NOMO-1 treated with DMSO at 0.1 percent for 48 hours (cell line): ENCODE results near the gene TNFSF13.

Experiments used
- DNase-seq: peaks from one replicate; lab custom pipeline; 2025; ENCODE audit not compliant: unreplicated experiment; lab: John Stamatoyannopoulos, UW

The TNFSF13 gene, protein sequence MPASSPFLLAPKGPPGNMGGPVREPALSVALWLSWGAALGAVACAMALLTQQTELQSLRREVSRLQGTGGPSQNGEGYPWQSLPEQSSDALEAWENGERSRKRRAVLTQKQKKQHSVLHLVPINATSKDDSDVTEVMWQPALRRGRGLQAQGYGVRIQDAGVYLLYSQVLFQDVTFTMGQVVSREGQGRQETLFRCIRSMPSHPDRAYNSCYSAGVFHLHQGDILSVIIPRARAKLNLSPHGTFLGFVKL

DNA sequence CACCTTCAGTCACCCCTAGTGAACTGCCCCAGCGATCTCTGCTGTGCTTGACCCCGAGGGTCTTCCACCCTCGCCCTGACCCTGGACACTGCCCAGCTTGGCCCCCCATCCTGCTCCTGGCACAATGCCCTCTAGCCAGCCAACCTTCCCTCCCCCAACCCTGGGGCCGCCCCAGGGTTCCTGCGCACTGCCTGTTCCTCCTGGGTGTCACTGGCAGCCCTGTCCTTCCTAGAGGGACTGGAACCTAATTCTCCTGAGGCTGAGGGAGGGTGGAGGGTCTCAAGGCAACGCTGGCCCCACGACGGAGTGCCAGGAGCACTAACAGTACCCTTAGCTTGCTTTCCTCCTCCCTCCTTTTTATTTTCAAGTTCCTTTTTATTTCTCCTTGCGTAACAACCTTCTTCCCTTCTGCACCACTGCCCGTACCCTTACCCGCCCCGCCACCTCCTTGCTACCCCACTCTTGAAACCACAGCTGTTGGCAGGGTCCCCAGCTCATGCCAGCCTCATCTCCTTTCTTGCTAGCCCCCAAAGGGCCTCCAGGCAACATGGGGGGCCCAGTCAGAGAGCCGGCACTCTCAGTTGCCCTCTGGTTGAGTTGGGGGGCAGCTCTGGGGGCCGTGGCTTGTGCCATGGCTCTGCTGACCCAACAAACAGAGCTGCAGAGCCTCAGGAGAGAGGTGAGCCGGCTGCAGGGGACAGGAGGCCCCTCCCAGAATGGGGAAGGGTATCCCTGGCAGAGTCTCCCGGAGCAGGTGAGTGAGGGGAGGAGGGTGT lies at the start of gene TNFSF13:
TNFSF13 (plus strand) TSS at position 207 of the 776 bp plus-strand sequence; CDS start at position 497, 290 bp downstream.
- peak; percentile 87 for DNase-seq

DNA sequence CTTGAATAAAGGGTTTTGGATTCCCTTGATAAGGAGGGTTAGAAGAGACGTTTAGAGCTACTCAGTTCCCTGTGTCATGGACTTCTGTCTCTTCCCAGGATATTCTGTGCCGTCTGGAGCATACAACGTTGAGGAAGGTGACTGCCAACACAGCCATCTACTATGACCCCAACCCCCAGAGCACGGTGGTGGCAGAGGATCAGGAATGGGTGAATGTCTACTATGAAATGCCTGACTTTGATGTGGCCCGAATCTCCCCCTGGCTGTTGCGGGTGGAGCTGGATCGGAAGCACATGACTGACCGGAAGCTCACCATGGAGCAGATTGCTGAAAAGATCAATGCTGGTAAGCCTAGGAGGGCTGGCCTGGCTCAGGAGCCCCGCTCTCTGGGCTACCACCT lies 49.7 kb upstream of the TNFSF13 start:
- DNase-seq = no peak

DNA sequence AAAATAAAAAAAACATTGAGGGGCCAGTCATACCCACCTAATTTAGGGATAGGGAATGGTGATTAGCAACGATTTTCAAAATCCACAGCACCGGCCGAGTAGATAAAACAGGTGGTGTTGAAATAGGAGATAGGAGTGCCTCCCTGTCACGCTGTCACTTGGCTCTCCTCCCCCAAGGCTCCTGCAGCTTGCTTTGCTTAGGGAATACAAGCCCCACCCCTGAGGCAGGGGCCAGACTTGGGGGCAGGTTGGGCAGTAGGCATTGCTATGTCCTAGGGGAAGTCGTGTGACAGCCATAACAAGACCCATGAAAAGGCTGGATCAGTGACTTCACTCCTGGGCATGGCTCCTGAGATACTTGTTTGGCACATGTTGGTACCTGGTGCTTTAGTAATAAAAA lies 48.6 kb upstream of the TNFSF13 start:
- DNase-seq = no peak

DNA sequence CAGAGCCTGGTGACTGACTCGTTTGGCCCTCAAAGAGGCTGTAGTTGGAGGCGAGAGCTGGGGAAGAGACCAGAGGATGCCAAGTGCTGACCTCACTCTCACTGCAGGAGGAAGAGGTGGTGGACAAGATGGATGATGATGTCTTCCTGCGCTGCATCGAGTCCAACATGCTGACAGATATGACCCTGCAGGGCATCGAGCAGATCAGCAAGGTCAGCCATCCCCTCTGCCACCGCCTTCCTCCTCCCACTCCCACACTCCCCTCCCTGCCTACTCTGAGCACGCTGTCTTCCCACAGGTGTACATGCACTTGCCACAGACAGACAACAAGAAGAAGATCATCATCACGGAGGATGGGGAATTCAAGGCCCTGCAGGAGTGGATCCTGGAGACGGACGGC lies 47.4 kb upstream of the TNFSF13 start:
- no peak for DNase-seq

DNA sequence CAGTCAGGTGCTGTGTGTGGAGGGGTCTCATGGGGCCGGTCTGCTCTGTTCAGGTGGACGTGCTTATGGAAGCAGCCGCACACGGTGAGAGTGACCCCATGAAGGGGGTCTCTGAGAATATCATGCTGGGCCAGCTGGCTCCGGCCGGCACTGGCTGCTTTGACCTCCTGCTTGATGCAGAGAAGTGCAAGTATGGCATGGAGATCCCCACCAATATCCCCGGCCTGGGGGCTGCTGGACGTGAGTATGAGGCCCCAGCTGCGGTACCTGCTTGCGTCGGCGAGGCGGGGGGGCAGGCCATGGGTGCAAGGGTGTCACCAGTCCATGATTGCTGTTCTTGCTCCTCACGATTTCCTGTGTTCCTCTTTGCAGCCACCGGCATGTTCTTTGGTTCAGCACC lies 46.4 kb upstream of the TNFSF13 start:
- DNase-seq = no peak

DNA sequence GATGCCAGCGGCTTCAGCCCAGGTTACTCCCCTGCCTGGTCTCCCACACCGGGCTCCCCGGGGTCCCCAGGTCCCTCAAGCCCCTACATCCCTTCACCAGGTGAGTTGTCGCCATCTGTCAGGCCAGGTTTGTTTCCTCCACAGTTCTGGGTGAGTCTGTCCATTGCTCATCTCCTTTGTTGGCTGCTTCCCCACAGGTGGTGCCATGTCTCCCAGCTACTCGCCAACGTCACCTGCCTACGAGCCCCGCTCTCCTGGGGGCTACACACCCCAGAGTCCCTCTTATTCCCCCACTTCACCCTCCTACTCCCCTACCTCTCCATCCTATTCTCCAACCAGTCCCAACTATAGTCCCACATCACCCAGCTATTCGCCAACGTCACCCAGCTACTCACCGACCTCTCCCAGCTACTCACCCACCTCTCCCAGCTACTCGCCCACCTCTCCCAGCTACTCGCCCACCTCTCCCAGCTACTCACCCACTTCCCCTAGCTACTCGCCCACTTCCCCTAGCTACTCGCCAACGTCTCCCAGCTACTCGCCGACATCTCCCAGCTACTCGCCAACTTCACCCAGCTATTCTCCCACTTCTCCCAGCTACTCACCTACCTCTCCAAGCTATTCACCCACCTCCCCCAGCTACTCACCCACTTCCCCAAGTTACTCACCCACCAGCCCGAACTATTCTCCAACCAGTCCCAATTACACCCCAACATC lies 45.6 kb upstream of the TNFSF13 start:
- DNase-seq = no peak

DNA sequence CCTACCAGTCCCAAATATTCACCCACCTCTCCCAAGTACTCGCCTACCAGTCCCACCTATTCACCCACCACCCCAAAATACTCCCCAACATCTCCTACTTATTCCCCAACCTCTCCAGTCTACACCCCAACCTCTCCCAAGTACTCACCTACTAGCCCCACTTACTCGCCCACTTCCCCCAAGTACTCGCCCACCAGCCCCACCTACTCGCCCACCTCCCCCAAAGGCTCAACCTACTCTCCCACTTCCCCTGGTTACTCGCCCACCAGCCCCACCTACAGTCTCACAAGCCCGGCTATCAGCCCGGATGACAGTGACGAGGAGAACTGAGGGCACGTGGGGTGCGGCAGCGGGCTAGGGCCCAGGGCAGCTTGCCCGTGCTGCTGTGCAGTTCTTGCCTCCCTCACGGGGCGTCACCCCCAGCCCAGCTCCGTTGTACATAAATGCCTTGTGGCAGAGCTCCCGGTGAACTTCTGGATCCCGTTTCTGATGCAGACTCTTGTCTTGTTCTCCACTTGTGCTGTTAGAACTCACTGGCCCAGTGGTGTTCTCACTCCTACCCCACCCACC lies 44.6 kb upstream of the TNFSF13 start:
- DNase-seq = no peak

DNA sequence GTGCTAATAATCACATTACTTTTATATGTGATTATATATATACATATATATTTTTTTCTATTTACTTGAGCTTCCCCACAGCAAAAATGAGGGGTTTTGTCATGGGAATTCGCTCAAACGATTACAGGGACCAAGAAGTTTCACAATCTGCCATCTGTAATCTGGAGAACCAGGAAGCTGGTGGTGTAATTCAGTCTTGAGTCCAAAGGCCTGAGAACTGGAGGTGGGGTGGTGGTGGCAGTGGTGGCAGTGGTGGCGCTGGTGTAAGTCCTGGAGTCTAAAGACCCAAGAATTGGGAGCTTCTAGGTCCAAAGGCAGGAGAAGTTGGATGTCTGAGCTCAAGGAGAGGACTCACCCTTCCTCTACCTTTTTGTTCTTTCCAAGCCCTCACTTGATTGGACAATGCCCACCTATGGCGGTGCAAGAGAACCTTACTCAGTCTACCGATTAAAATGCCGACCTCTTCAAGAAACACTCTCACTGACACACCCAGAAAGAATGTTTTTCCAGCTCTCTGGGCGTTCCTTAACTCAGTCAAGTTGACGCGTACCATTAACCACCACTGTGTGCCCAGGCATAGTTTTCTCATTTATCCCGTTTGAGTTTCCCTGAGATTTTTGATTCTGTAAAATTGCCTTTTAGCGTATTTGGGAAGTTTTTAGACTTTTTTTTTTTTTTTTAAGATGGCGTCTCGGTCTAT lies 42.5 kb upstream of the TNFSF13 start:
- DNase-seq = no peak

DNA sequence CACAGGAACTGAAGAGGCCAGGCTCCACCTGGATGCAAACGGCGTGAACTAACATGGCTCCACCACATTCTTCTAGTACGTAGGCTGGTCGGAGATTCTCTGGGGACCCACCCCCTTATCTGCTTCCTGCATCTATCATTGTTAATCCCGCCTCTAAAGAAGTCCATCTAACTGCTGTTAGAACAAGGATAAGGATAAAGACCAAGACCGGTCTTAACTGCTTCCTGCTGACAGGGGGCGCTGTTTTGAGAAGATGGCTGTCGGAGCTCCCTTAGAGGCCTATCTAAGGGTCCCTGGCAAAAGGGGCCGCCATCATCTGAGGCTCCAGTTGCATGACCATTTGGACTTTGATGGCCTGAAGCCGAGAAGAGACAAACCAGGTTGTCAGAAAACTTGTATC lies 35.5 kb upstream of the TNFSF13 start:
- peak; percentile 40 for DNase-seq

DNA sequence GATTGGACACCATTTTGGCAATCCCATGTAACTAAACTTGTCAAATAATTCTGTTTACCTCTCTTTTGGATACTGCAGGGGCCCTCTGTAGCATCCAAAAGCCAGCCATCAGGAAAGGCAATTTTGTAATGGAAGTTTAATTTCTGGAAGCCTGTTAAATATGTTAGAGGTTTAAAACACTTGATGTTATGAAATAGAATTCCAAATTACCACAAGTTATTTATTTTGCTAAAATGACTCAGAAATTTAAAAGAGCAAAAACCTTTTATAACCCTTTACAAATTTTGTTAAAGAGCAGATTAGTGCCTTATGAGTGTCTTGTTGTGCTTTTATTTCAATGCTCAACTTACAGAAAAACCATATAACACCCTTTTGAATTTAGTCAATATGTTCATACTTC lies 29.7 kb upstream of the TNFSF13 start:
- DNase-seq = no peak

DNA sequence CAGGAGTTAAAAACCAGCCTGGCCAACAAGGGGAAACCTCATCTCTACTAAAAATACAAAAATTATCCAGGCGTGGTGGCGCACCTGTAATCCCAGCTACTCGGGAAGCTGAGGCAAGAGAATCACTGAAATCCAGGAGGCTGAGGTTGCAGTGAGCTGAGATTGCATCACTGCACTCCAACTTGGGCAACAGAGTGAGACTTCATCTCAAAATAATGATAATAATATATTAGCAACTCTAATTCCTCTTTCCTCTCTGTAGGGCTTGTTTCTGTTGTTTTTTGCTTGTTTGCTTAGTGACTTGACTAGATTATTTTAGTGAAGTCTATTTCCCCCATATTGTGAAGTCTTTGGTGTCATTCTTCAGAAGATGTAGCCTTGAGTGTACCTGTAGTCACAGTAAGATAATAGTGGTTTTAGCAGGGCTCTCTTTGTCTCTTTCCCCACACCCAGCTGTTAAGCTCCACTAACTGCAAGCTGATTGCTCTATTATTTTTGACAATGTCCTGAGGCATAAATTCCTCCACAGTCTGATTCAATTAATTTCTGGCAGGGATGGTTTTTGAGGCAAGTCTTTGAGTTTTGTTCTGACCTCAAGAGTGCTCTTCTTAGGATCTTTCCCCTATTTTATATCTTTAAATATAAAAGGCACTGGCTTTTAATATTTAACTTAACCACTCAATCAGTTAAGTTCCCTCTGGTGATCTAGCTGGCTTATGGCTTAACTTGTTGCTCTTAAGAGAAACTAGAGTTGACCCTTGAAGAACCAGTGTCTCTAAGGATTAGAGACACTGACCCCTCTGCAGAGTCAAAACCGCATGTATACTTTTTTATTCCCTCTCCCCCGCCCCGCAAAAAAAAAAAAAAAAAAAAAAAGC lies 28.3 kb upstream of the TNFSF13 start:
- no peak for DNase-seq

DNA sequence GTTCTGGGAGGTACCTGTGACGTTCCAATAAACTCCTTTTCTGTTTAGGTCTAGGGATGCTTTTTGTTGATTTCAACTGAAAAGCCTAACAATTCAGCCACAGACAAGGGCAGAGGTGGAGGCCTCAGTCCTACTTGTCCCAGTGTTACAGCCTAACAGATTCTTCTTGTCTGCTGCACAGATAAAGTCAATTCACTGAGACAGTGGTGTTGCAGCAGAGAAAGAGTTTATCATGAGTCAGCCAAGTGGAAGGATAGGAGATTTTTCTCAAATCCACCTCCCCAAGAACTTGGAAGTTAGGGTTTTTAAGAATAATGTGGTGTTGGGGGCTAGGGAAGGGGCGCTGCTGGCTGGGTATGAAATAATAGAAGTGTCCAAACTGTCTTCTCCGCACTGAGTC lies 20.5 kb upstream of the TNFSF13 start:
- DNase-seq = no peak

DNA sequence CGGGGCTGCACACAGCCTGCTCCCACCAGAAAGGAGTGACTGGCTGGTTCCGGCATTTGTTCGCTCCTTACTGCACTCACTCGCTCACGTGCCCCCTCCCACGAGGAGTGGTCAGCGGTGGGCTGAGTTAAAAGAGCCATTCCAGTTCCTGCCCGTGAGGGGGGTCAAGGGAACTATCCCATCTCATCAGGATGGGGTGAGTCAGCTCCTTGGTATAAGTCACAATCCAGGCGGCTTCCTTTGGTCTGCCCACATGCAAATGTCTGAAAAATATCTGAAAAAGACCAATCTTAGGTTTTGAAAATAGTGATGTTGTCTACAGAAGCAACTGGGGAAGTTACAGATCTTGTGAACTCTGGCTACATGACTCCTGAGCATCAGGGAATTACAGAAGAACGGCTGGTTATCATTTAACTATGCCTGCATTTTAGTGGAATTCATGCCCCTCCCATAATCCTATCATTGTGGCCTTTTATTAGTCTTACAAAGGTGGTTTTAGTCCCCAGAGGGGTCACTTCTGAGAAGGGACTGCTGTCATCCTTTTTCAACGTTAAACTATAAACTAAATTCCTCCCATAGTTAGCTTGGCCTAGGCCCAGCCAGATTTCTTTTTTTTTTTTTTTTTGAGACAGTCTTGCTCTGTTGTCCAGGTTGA lies 19.5 kb upstream of the TNFSF13 start:
- no peak for DNase-seq

DNA sequence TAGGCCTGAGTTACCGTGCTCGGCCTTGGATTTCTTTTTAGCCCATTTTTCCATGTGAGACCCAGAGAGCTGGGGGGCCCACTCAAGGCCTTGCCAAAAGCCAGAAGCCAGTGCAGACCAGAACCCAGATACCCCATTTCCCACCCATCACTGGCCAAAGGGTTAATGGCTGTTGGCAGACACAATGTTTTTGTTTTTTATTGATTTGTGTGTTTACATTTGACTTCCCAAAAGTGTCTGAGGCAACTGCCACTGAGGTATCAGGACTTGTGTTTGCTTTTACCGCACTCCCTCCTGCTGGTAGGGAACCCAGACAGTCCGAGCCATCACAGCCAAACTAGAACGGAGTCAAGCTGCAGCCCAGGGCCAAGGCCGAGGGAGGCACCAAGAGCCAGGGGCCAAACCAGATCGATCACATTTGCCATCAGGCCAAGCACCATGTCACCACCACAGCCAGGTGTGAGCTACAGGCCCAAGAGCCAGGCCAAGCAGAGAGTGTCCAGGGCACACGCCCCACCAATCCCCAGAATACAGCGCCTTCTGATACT lies 17.4 kb upstream of the TNFSF13 start:
- no peak for DNase-seq

DNA sequence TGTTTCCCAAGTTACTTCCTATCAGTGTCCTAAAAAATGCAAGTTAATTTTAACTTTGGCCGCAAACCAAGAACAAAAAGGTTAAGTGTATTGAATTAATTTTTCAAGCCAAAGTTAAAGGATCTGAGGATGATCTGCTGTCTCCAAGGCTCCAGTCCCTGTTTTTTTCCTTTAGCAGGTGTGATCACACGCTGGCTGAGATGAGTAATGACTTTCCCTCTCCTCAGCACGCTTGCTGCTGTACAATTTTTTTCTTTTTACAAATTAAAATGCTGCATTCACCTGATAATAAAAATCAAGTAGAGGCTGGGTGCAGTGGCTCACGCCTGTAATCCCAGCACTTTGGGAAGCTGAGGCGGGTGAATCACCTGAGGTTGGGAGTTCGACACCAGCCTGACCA lies 13.6 kb upstream of the TNFSF13 start:
- DNase-seq = no peak

DNA sequence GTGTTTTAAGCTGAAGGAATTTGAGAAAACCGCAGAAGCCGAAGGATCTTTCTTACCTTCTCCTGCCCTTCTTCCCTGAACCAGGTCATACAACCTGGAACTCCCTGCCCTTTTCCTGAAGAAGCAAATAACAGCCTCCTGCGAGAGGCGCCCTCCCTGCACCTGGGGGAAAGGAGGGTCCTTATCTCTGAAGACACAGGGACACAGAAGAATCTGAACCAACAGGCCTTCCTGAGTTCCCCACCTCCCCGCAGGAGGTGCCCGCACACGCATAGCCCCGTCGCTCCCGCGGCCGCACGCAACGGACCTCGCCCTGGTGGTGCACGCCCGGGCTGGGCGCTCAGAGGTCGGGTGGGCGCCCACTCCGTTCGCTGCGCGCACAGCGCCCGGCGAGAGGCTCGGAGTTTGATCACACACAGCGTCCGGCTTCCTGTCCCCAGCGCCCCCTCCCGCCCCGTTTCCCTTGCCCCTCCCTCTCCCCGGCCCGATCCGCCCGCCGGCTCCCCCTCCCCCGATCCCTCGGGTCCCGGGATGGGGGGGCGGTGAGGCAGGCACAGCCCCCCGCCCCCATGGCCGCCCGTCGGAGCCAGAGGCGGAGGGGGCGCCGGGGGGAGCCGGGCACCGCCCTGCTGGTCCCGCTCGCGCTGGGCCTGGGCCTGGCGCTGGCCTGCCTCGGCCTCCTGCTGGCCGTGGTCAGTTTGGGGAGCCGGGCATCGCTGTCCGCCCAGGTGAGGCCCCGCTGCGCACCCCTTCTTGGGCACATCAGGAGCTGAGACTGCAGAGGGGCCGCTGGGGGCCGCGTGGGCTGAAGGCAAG lies 9.8 kb upstream of the TNFSF13 start, which contains the start of gene TNFSF12:
TNFSF12 (plus strand) TSS at position 474 of the 816 bp plus-strand sequence; CDS start at position 570, 96 bp downstream.
- DNase-seq = no peak

DNA sequence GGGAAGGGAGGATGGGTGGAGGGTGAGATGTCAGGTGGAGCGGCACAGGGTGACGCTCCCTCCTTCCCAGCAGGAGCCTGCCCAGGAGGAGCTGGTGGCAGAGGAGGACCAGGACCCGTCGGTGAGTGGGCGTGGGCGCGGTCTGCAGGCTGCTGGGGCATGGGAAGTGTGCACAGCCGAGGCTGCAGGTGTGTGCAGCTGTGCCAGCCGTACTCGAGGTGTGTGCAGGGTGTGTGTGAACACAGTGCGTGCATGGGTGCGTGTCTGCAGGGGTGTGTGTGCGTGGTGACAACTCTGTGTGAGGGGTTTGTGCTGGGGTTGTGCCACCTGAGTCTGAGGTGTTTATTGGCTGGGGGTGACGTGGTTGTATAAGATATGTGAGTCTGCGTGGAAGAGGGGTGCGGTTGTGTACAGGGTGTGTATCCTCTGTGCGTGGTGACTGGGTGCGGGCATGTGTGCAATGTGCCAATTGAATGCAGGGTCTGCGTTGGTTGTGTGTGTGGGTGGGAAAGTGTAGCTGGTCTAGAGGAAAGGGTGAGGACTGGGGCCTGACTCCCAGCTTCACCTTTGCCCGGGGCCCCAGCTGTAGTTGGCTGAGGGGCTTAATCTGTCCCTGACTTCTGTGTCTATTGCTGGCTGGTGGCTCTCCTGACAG lies 9.0 kb upstream of the TNFSF13 start:
- DNase-seq = no peak

DNA sequence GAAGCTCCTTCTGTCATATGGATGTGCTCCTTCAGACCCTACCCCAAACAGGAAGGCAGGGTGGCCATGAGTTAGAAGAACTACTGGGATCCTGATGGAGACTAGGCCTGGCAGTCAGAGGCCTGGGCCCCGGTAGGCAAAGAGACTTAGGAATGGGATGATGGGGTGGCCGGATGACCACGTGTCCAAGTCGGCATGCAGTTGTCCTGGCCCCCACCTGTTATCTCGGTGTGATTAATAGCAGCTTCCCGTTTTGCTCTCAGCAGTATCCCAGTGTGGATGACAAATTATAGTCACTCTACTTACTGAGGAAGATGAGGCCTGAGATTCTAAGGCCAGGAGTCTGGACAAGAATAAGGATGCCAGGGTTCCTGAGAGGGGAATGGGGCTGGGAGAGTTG lies 8.2 kb upstream of the TNFSF13 start:
- DNase-seq = no peak
